ENCODE measurements around the gene CDC42SE2. TPM values are rescaled to one million over a fixed set of nuclear protein-coding genes. Genes with fewer than 3 reads are reported as not detected.

CDC42SE2 gene
- total RNA-seq, 6 donors from 2014 or later = 13.6 to 92.1 (median 36.5) TPM

GRCh38 chr5:131321066-131321465 lies 57.2 kb downstream of the CDC42SE2 start:
- no peak overlapping the region for H3K27ac ChIP-seq
- H3K4me3 ChIP-seq = no peak overlapping the region
- no peak for ATAC-seq (ENCODE audit: low FRiP score in 2 of 2)
- 47 to 50% methylated on average over 2 of the region's 2 CpGs for WGBS, 2 donors
- H3K36me3 ChIP-seq = peaks cover 0 to 17% (median 0%) of the 10 kb centered on the region in 4 donors
- H3K27me3 ChIP-seq = no peaks in the 10 kb centered on the region
- H3K9me3 ChIP-seq = no peaks in the 10 kb centered on the region
- no peak for TF ChIP-seq EP300 (IDR thresholded peaks at IDR 0.05)
- no peak for TF ChIP-seq POLR2AphosphoS5 (IDR thresholded peaks at IDR 0.05)
- TF ChIP-seq POLR2A (IDR thresholded peaks at IDR 0.05) = no peak
- no peak for TF ChIP-seq CTCF (IDR thresholded peaks at IDR 0.05)
- H3K4me1 ChIP-seq = peaks cover 0 to 6% (median 3%) of the 10 kb centered on the region in 4 donors
- no peak for DNase-seq

GRCh38 chr5:131322926-131323325 lies 59.1 kb downstream of the CDC42SE2 start:
- H3K4me3 ChIP-seq = no peak overlapping the region
- peaks cover 0 to 4% (median 0%) of the 10 kb centered on the region in 4 donors for H3K36me3 ChIP-seq
- peaks cover 0 to 6% (median 3%) of the 10 kb centered on the region in 4 donors for H3K4me1 ChIP-seq
- no peak for TF ChIP-seq POLR2AphosphoS5 (IDR thresholded peaks at IDR 0.05)
- TF ChIP-seq POLR2A (IDR thresholded peaks at IDR 0.05) = no peak
- TF ChIP-seq CTCF (IDR thresholded peaks at IDR 0.05) = no peak
- no peak for TF ChIP-seq EP300 (IDR thresholded peaks at IDR 0.05)
- H3K27me3 ChIP-seq = no peaks in the 10 kb centered on the region
- 88 to 94% methylated on average over 4 of the region's 4 CpGs for WGBS, 2 donors
- no peak for ATAC-seq (ENCODE audit: low FRiP score in 2 of 2)
- no peaks in the 10 kb centered on the region for H3K9me3 ChIP-seq
- no peak for DNase-seq
- H3K27ac ChIP-seq = peak overlapping the region in 1 of 4 donors; percentile 42

- DNase-seq = no peak
- H3K4me3 ChIP-seq = no peak overlapping the region
- H3K27ac ChIP-seq = no peak overlapping the region
- peaks cover 0 to 2% (median 0%) of the 10 kb centered on the region in 4 donors for H3K36me3 ChIP-seq
- peaks cover 0 to 8% (median 4%) of the 10 kb centered on the region in 4 donors for H3K4me1 ChIP-seq
- no peaks in the 10 kb centered on the region for H3K27me3 ChIP-seq
- TF ChIP-seq POLR2A (IDR thresholded peaks at IDR 0.05) (no peak), CTCF (IDR thresholded peaks at IDR 0.05) (no peak), EP300 (IDR thresholded peaks at IDR 0.05) (no peak), POLR2AphosphoS5 (IDR thresholded peaks at IDR 0.05) (no peak)
- H3K9me3 ChIP-seq = no peaks in the 10 kb centered on the region
- ATAC-seq (ENCODE audit: low FRiP score in 2 of 2) = no peak
Measured at GRCh38 chr5:131323378-131323777, 59.5 kb downstream of the CDC42SE2 start.

GRCh38 chr5:131324303-131324702 lies 60.5 kb downstream of the CDC42SE2 start:
- ATAC-seq (ENCODE audit: low FRiP score in 2 of 2) (no peak), DNase-seq (no peak)
- peaks cover 0 to 13% (median 4%) of the 10 kb centered on the region in 4 donors for H3K4me1 ChIP-seq
- no peak overlapping the region for H3K4me3 ChIP-seq
- H3K36me3 ChIP-seq = peaks cover 0 to 2% (median 0%) of the 10 kb centered on the region in 4 donors
- no peaks in the 10 kb centered on the region for H3K9me3 ChIP-seq
- TF ChIP-seq CTCF (IDR thresholded peaks at IDR 0.05) (no peak), EP300 (IDR thresholded peaks at IDR 0.05) (no peak), POLR2A (IDR thresholded peaks at IDR 0.05) (no peak), POLR2AphosphoS5 (IDR thresholded peaks at IDR 0.05) (no peak)
- H3K27me3 ChIP-seq = no peaks in the 10 kb centered on the region
- no peak overlapping the region for H3K27ac ChIP-seq
- WGBS, 2 donors = 75 to 78% methylated on average over 1 of the region's 1 CpG

GRCh38 chr5:131328536-131329285 lies 64.9 kb downstream of the CDC42SE2 start:
- H3K4me3 ChIP-seq = no peak overlapping the region
- H3K27me3 ChIP-seq = no peaks in the 10 kb centered on the region
- no peaks in the 10 kb centered on the region for H3K9me3 ChIP-seq
- no peaks in the 10 kb centered on the region for H3K36me3 ChIP-seq
- H3K27ac ChIP-seq = no peak overlapping the region
- 90 to 91% methylated on average over 3 of the region's 3 CpGs for WGBS, 2 donors
- ATAC-seq (ENCODE audit: low FRiP score in 2 of 2) (no peak), DNase-seq (no peak)
- TF ChIP-seq CTCF (IDR thresholded peaks at IDR 0.05) = no peak
- TF ChIP-seq POLR2AphosphoS5 (IDR thresholded peaks at IDR 0.05) = no peak
- no peak for TF ChIP-seq POLR2A (IDR thresholded peaks at IDR 0.05)
- no peak for TF ChIP-seq EP300 (IDR thresholded peaks at IDR 0.05)
- H3K4me1 ChIP-seq = peaks cover 0 to 13% (median 4%) of the 10 kb centered on the region in 4 donors
